NB4 (cell line): ENCODE measurements around the gene CTNNA2.

ENCODE experiments used
- CTCF ChIP-seq: IDR thresholded peaks from one replicate; pipeline ENCODE4 v1.5.1; 2012; ENCODE audit warnings: low read depth, low read length
- POLR2A ChIP-seq: IDR thresholded peaks from 2 replicates; pipeline ENCODE4 v1.6.1; 2011; ENCODE audit warnings: mild to moderate bottlenecking; ENCODE audit not compliant: insufficient read length; ENCODE audit errors: extremely low read depth

- TF ChIP-seq CTCF (no peak), POLR2A (no peak)
Observed at GRCh38 chr2:80035749-80036285, 523.0 kb downstream of the CTNNA2 start.
